Measurements from ENCODE around the gene FBXO41. TPM values are rescaled to one million over a fixed set of nuclear protein-coding genes. Genes with fewer than 3 reads are reported as not detected.
"Not testable (repeated sequence)": the region's sequence is repeated elsewhere in the genome, so short reads cannot be mapped to it uniquely, and the experiment has no call there.

FBXO41 gene
- total RNA-seq, 1 donor from 2014 or later = 1.6 TPM

GRCh38 chr2:73266061-73266901 lies 18.0 kb downstream of the FBXO41 start:
- no peak for FAIRE-seq
- no peak overlapping the region for H3K4me3 ChIP-seq (ENCODE audit: low read depth, low read length)

GRCh38 chr2:73265298-73266060 lies 18.8 kb downstream of the FBXO41 start:
- Histone ChIP-seq H3K4me3 (ENCODE audit: low read depth, low read length) (no peak overlapping the region), H3K36me3 (ENCODE audit: control insufficient read depth, insufficient read depth, low read length) (no peaks in the 10 kb centered on the region), H3K27me3 (ENCODE audit: control insufficient read depth, insufficient read depth, low read length) (no peaks in the 10 kb centered on the region)
- DNase-seq (ENCODE audit: low read depth) = no peak
- FAIRE-seq = no peak
- TF ChIP-seq CTCF (IDR thresholded peaks at IDR 0.05; ENCODE audit: insufficient read depth, low read length, severe bottlenecking) = no peak

More at GRCh38 chr2:73266061-73266901, 18.0 kb downstream of the FBXO41 start:
- H3K27me3 ChIP-seq (ENCODE audit: control insufficient read depth, insufficient read depth, low read length) = no peaks in the 10 kb centered on the region
- TF ChIP-seq CTCF (IDR thresholded peaks at IDR 0.05; ENCODE audit: insufficient read depth, low read length, severe bottlenecking) = no peak
- no peaks in the 10 kb centered on the region for H3K36me3 ChIP-seq (ENCODE audit: control insufficient read depth, insufficient read depth, low read length)
- no peak for DNase-seq (ENCODE audit: low read depth)

GRCh38 chr2:73264783-73265182 lies 19.5 kb downstream of the FBXO41 start:
- no peaks in the 10 kb centered on the region for H3K27me3 ChIP-seq (ENCODE audit: control insufficient read depth, insufficient read depth, low read length)
- no peak for TF ChIP-seq CTCF (IDR thresholded peaks at IDR 0.05; ENCODE audit: insufficient read depth, low read length, severe bottlenecking)
- no peaks in the 10 kb centered on the region for H3K36me3 ChIP-seq (ENCODE audit: control insufficient read depth, insufficient read depth, low read length)
- DNase-seq (ENCODE audit: low read depth) (no peak), FAIRE-seq (no peak)
- H3K4me3 ChIP-seq (ENCODE audit: low read depth, low read length) = no peak overlapping the region

GRCh38 chr2:73264332-73264606 lies 20.0 kb downstream of the FBXO41 start:
- H3K36me3 ChIP-seq (ENCODE audit: control insufficient read depth, insufficient read depth, low read length) = no peaks in the 10 kb centered on the region
- TF ChIP-seq CTCF (IDR thresholded peaks at IDR 0.05; ENCODE audit: insufficient read depth, low read length, severe bottlenecking) = no peak
- FAIRE-seq (no peak), DNase-seq (ENCODE audit: low read depth) (no peak)
- H3K27me3 ChIP-seq (ENCODE audit: control insufficient read depth, insufficient read depth, low read length) = no peaks in the 10 kb centered on the region
- H3K4me3 ChIP-seq (ENCODE audit: low read depth, low read length) = no peak overlapping the region

GRCh38 chr2:73263540-73264331 lies 20.5 kb downstream of the FBXO41 start:
- H3K27me3 ChIP-seq (ENCODE audit: control insufficient read depth, insufficient read depth, low read length) = no peaks in the 10 kb centered on the region
- no peak overlapping the region for H3K4me3 ChIP-seq (ENCODE audit: low read depth, low read length)
- no peak for FAIRE-seq
- TF ChIP-seq CTCF (IDR thresholded peaks at IDR 0.05; ENCODE audit: insufficient read depth, low read length, severe bottlenecking) = no peak
- no peak for DNase-seq (ENCODE audit: low read depth)
- H3K36me3 ChIP-seq (ENCODE audit: control insufficient read depth, insufficient read depth, low read length) = no peaks in the 10 kb centered on the region

- not testable (repeated sequence) for FAIRE-seq; DNase-seq (ENCODE audit: low read depth); H3K36me3 ChIP-seq (ENCODE audit: control insufficient read depth, insufficient read depth, low read length); H3K4me3 ChIP-seq (ENCODE audit: low read depth, low read length); H3K27me3 ChIP-seq (ENCODE audit: control insufficient read depth, insufficient read depth, low read length)
Observed at GRCh38 chr2:73262691-73263429, 21.4 kb downstream of the FBXO41 start.
